ENCODE data around the gene BCO2.
"Not testable (repeated sequence)": the region's sequence is repeated elsewhere in the genome, so short reads cannot be mapped to it uniquely, and the experiment has no call there.

Gene BCO2

DNA sequence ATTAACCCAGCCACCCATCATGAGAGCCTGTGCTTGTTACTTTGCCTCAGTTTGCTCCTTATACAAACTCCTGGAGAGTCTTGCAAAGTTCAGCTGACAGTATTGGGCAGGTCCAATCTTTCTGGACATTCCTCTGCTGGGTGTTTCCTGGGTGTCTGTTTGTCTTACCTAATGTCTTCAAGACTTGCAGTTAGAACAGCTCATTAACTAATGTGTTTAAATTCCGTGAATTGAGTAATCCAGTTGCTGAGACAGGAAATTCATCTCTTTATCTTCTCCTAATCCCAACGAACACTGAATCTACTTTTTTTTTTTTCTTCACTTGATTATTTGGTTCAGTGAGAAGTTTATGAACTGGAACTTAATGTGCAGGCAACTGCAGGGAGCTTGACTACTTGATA is 20.6 kb downstream of the BCO2 start:
- in situ Hi-C loops (cut with HindIII; ENCODE audit: low sequenced_read_pairs): no loop called here
- TF ChIP-seq, protein P1, sequence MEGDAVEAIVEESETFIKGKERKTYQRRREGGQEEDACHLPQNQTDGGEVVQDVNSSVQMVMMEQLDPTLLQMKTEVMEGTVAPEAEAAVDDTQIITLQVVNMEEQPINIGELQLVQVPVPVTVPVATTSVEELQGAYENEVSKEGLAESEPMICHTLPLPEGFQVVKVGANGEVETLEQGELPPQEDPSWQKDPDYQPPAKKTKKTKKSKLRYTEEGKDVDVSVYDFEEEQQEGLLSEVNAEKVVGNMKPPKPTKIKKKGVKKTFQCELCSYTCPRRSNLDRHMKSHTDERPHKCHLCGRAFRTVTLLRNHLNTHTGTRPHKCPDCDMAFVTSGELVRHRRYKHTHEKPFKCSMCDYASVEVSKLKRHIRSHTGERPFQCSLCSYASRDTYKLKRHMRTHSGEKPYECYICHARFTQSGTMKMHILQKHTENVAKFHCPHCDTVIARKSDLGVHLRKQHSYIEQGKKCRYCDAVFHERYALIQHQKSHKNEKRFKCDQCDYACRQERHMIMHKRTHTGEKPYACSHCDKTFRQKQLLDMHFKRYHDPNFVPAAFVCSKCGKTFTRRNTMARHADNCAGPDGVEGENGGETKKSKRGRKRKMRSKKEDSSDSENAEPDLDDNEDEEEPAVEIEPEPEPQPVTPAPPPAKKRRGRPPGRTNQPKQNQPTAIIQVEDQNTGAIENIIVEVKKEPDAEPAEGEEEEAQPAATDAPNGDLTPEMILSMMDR (IDR thresholded peaks at IDR 0.05; ENCODE audit: low read depth, low read length, missing control alignments): no peak
- DNase-seq (ENCODE audit: low read depth): no peak
- no peak overlapping the region for H3K4me3 ChIP-seq (ENCODE audit: low read depth, low read length)

DNA sequence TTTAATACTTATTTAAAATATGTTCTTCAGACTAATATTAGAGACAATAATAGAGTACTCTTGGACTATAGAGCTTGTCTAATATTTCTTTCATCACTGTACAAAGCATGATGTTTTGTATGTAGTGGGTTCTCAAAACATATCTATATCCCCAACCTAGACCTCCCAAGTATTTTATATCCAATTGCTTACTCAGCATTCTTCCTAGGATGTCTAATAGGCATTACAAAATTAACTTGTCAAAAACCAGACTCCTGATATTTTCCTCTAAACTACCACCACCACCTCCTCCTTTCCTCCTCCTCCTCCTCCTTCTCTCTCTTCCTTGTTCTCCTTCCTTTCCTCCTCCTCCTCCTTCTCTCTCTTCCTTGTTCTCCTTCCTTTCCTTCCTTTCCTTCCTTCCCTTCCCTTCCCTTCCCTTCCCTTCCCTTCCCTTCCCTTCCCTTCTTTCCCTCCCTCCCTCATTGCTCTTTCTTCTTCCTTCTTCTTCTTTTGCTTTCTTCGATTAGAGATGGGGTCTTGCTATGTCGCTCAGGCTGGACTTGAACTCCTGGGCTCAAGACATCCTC is 21.3 kb downstream of the BCO2 start:
- no peak for DNase-seq (ENCODE audit: low read depth)
- H3K4me3 ChIP-seq (ENCODE audit: low read depth, low read length): no peak overlapping the region
- in situ Hi-C loops (cut with HindIII; ENCODE audit: low sequenced_read_pairs): no loop called here
- TF ChIP-seq, protein P1 (IDR thresholded peaks at IDR 0.05; ENCODE audit: low read depth, low read length, missing control alignments): no peak

DNA sequence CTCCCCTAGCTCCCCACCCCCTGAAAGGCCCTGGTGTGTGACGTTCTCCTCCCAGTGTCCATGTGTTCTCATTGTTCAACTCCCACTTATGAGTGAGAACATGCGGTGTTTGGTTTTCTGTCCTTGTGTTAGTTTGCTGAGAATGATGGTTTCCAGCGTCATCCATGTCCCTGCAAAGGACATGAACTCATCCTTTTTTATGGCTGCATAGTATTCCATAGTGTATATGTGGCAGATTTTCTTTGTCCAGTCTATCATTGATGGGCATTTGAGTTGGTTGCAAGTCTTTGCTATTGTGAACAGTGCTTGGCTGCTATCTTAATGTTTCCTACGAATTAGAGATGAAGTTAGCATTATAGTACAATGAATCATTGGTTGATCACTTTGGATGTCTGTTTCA is 23.8 kb downstream of the BCO2 start:
- DNase-seq (ENCODE audit: low read depth); in situ Hi-C loops (cut with HindIII; ENCODE audit: low sequenced_read_pairs); H3K4me3 ChIP-seq (ENCODE audit: low read depth, low read length): not testable (repeated sequence)

DNA sequence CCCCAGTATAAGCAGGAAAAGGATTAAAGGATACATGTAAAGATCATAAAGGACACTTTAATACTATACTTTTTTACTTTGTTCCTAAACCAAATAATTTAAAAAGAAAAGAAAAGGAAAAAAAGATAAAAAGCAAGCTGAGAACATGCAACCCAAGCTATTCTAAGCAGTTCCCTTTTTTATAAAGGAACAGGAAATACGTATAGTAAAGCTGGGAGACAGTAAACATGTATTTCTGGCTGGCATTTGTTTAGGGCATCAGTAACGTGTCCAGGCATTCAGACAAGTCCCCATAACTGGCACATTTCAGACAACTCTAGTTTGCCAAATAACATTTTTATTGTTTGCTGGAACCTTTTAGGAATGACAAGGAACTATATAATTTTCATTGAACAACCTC is 24.9 kb downstream of the BCO2 start:
- TF ChIP-seq, protein P1 (IDR thresholded peaks at IDR 0.05; ENCODE audit: low read depth, low read length, missing control alignments): no peak
- in situ Hi-C loops (cut with HindIII; ENCODE audit: low sequenced_read_pairs): no loop called here
- no peak overlapping the region for H3K4me3 ChIP-seq (ENCODE audit: low read depth, low read length)
- no peak for DNase-seq (ENCODE audit: low read depth)

DNA sequence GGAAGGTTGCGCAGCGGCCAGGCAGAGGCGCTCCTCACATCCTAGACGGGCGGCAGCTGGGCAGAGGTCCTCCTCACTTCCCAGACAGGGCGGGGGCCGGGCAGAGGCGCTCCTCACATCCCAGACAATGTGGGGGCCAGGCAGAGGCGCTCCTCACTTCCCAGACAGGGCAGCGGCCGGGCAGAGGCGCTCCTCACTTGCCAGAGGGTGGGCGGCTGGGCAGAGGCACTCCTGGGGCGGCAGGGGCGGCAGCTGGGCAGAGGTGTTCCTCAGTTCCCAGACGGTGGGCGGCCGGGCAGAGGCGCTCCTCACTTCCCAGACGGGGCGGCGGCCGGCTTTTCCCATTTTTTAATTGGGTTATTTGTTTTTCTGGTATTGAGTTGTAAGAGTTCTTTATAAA is 30.8 kb downstream of the BCO2 start:
- in situ Hi-C loops (cut with HindIII; ENCODE audit: low sequenced_read_pairs): no loop called here
- TF ChIP-seq, protein P1 (IDR thresholded peaks at IDR 0.05; ENCODE audit: low read depth, low read length, missing control alignments): no peak

DNA sequence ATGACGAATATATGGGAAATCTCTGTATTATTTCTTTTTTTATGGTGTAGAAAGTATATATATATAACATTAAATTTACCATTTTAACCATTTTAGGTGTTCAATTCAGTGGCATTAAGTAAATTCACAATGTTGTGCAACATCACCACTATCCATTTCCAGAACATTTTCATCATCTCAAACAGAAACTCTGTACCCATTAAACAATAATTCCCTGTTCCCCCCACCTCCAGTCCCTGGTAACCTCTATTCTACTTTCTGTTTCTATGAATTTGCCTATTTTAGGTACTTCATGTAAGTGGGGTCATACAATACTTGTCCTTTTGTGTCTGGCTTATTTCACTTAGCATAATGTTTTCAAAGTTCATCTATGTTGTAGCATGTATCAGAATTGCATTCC is 35.6 kb downstream of the BCO2 start:
- H3K4me3 ChIP-seq (ENCODE audit: low read depth, low read length): no peak overlapping the region
- TF ChIP-seq, protein P1 (IDR thresholded peaks at IDR 0.05; ENCODE audit: low read depth, low read length, missing control alignments): no peak
- in situ Hi-C loops (cut with HindIII; ENCODE audit: low sequenced_read_pairs): no loop called here
- no peak for DNase-seq (ENCODE audit: low read depth)

More for the DNA sequence above, 30.8 kb downstream of the BCO2 start:
- no peak overlapping the region for H3K4me3 ChIP-seq (ENCODE audit: low read depth, low read length)
- DNase-seq (ENCODE audit: low read depth): no peak

DNA sequence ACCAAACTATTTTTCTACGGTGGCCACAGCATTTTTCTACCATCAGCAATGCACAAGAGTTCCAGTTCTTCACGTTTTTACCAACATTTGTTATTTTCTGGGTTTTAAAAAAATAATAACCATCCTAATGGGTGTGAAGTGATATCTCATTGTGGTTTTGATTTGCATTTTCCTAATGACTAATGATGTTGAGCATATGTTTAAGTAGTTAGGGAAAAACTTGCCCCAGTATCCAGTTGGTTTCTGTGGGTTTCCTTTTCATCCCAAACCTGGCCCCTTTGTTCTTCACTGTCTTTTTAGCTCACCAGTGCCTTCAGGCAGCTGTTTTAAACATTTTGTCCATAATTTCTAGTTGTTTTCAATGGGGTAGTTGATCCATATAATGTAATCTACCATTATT is 36.2 kb downstream of the BCO2 start:
- no peak for DNase-seq (ENCODE audit: low read depth)
- no peak overlapping the region for H3K4me3 ChIP-seq (ENCODE audit: low read depth, low read length)
- TF ChIP-seq, protein P1 (IDR thresholded peaks at IDR 0.05; ENCODE audit: low read depth, low read length, missing control alignments): no peak
- in situ Hi-C loops (cut with HindIII; ENCODE audit: low sequenced_read_pairs): no loop called here

All from astrocyte of the cerebellum (primary cell).